Endometrial microvascular endothelial cells (primary cell): ENCODE measurements around the gene SEMA4A. TPM values are rescaled to one million over a fixed set of nuclear protein-coding genes. Genes with fewer than 3 reads are reported as not detected.

Experiments used
- in situ Hi-C: cut with HindIII; loops from 2 replicates; pipeline ENCODE4 v1.10.0; 2017; ENCODE audit warnings: low sequenced_read_pairs, low pct_unique_long_range_greater_than_20kb; ENCODE audit errors: inconsistent ontology term
- total RNA-seq: library from RNA; depleted of rRNA; stranded (reverse); fragments of >200 nt; gene quantifications from one replicate; pipeline ENCODE4 v1.2.3, GENCODE V29; 2015; ENCODE audit errors: inconsistent ontology term

SEMA4A gene
- total RNA-seq, 1 donor from 2014 or later, result 0.09 TPM

DNA sequence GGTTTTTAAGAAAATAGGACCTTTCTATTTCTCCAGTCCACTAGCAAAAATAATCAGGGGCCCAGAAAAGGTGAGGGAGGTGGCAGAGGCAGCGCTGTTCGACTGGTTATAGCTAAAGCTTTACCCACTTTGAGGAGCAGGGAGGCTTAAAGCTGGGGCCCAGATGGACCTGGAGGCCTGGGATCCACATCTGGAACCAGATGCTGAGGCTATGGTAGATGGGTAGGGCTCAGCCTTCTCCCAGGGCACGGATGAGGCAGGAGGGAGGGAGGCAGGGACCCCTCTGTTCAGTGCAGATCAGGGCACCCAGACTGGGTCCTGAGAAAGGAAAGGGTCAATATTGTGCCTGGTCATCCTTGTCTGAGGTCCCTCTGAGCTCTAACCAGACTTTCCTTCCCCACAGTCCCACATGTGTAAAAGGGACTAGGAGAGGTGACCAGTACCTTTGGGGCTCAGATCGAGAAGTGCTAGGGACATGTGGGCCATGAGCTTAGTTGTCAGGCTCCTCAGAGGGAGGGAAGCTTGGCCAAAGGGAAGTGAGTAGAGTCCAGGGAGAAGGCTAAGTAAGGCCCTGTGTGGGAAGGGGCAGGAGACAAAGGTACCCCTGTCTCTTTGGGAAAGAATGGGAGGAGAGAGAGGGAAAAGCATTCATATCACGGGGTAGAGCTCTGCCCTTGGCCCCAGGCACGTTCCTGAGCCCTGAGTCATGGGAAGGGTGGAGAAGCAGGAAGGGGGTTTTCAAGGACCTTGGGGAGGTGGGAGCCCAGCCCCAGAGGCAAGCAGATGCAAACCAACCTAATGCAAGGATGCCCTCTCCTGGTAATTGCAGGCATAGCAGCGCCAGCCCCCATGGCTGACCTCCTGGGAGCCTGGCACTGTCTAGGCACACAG, 23.5 kb upstream of the SEMA4A start:
- in situ Hi-C loops, result no loop called here

DNA sequence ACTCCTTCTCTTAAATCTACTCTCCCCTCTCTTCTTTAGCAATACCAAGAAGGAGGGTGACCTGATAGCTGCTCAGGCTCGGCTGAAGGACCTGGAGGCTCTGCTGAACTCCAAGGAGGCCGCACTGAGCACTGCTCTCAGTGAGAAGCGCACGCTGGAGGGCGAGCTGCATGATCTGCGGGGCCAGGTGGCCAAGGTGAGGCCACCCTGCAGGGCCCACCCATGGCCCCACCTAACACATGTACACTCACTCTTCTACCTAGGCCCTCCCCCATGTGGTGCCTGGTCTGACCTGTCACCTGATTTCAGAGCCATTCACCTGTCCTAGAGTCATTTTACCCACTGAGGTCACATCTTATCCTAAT, 22.8 kb upstream of the SEMA4A start:
- in situ Hi-C loops, result no loop called here

DNA sequence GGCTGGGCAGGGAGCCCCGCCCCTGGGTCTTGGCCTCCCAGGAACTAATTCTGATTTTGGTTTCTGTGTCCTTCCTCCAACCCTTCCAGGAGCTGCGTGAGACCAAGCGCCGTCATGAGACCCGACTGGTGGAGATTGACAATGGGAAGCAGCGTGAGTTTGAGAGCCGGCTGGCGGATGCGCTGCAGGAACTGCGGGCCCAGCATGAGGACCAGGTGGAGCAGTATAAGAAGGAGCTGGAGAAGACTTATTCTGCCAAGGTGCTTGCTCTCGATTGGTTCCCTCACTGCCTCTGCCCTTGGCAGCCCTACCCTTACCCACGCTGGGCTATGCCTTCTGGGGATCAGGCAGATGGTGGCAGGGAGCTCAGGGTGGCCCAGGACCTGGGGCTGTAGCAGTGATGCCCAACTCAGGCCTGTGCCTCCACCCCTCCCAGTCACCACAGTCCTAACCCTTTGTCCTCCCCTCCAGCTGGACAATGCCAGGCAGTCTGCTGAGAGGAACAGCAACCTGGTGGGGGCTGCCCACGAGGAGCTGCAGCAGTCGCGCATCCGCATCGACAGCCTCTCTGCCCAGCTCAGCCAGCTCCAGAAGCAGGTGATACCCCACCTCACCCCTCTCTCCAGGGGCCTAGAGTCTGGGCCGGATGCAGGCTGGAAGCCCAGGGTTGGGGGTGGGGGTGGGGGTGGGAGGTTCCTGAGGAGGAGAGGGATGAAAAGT, 18.5 kb upstream of the SEMA4A start:
- in situ Hi-C loops, result no loop called here

GRCh38 chr1:156135930-156136871, 17.2 kb upstream of the SEMA4A start:
- in situ Hi-C loops, result no loop called here

- in situ Hi-C loops, result no loop called here
Observed at GRCh38 chr1:156136970-156137483, 16.4 kb upstream of the SEMA4A start.

DNA sequence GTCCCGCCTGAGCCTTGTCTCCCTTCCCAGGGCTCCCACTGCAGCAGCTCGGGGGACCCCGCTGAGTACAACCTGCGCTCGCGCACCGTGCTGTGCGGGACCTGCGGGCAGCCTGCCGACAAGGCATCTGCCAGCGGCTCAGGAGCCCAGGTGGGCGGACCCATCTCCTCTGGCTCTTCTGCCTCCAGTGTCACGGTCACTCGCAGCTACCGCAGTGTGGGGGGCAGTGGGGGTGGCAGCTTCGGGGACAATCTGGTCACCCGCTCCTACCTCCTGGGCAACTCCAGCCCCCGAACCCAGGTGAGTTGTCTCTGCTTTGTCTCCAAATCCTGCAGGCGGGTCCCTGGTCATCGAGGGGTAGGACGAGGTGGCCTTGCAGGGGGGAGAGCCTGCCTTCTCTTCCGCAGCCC, 14.9 kb upstream of the SEMA4A start:
- in situ Hi-C loops, result no loop called here

GRCh38 chr1:156140879-156141707, 12.3 kb upstream of the SEMA4A start:
- in situ Hi-C loops, result no loop called here

DNA sequence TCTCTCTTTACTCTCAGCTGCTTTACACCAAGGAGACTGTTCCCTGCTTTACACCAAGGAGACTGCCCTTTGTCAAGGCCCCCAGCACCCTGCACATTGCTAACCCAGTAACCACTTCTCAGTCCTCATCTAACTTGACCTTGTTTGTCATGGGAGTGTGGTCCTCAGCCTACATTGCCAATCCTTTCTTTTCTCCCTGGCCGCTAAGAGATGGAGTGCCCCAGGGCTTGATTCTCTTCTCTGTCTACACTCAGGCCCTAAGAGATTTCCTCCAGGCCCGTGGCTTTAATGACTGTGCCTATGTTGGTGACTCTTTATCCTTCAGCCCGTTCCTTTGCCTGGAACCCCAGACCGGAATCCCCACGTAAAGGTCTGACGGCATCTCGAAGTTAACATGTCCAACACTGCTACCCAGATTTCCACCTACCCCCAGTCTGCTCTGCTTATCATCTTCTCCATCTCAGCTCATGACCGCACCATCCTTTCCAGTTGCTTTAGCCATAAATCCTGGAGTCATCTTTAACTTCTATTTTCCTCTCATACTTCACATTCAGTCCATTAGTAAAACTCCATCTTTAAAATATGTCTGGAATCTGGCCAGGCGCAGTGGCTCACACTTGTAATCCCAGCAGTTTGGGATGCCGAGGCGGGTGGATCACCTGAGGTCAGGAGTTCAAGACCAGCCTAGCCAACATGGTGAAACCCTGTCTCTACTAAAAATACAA, 9.5 kb upstream of the SEMA4A start:
- in situ Hi-C loops, result no loop called here

GRCh38 chr1:156144742-156145141, 8.6 kb upstream of the SEMA4A start:
- in situ Hi-C loops, result no loop called here

- in situ Hi-C loops, result no loop called here
Observed at GRCh38 chr1:156145650-156146019, 7.8 kb upstream of the SEMA4A start.

GRCh38 chr1:156146020-156146768, 7.2 kb upstream of the SEMA4A start:
- in situ Hi-C loops, result no loop called here

DNA sequence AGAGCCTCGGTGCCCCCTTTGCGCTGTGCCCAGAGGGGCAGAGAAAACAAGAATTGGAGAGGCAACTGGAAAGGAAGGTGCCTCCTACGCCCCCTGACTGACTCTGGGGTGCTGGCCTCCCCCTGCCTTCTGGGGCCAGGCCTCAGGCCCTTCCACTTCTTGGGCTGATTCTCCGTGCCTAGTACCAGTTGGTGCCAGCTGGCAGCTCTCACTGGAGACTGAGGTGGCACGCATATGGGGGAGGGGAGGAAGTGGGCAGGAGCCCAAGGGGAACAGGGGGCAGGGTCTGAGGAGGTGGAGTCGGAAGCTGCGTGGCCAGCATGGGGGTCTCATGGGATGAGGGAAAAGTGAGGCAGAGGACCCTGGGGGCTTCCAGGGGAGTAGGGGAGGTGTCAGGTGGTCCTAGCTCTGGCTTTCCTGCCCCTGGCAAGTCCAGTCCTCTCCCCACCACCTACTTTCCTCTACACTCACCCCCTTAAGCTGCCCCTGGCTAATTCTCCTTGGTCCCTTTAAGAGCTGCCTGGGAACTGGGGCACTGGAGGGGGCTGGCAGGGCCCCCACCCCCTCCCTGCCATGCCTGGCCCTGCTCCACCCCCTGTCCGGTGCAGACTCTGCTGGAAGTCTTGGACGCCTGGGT, 6.5 kb upstream of the SEMA4A start:
- in situ Hi-C loops, result no loop called here

GRCh38 chr1:156148216-156148615, 5.2 kb upstream of the SEMA4A start:
- in situ Hi-C loops, result no loop called here

- in situ Hi-C loops, result no loop called here
Observed at GRCh38 chr1:156149374-156150332, 3.7 kb upstream of the SEMA4A start.

GRCh38 chr1:156150333-156151011, 2.9 kb upstream of the SEMA4A start:
- in situ Hi-C loops, result no loop called here
